ENCODE measurements around the gene CAPN8. TPM values are rescaled to one million over a fixed set of nuclear protein-coding genes. Genes with fewer than 3 reads are reported as not detected.

CAPN8 gene
- total RNA-seq, 1 donor from 2014 or later = 83.5 TPM

DNA sequence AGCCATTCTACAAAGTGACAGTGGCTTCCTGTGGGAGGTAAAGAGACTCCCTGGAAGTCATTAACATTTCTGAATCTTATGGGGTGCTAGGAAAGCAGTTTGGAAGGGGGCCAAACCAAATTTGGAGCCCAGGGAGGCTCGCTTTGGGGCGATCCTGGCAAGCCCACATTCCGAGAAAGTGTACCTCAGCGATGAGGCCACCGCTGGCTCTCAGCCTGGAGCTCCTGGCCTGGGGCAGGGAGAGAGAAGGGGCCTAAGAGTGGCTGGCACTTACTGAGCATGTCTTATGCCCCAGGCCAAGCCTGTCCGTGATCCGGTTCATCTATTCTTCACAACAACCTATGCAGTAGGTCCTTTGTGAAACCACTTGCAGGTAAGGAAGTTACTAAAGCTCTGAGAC lies 173.5 kb downstream of the CAPN8 start:
- no peak overlapping the region for H3K27ac ChIP-seq
- DNase-seq (peak; percentile 76), ATAC-seq (peak; percentile 70)
- peaks cover 3% of the 10 kb centered on the region for H3K4me1 ChIP-seq
- no peaks in the 10 kb centered on the region for H3K27me3 ChIP-seq
- H3K36me3 ChIP-seq = no peaks in the 10 kb centered on the region
- no peak overlapping the region for H3K4me3 ChIP-seq
- TF ChIP-seq, protein P1, sequence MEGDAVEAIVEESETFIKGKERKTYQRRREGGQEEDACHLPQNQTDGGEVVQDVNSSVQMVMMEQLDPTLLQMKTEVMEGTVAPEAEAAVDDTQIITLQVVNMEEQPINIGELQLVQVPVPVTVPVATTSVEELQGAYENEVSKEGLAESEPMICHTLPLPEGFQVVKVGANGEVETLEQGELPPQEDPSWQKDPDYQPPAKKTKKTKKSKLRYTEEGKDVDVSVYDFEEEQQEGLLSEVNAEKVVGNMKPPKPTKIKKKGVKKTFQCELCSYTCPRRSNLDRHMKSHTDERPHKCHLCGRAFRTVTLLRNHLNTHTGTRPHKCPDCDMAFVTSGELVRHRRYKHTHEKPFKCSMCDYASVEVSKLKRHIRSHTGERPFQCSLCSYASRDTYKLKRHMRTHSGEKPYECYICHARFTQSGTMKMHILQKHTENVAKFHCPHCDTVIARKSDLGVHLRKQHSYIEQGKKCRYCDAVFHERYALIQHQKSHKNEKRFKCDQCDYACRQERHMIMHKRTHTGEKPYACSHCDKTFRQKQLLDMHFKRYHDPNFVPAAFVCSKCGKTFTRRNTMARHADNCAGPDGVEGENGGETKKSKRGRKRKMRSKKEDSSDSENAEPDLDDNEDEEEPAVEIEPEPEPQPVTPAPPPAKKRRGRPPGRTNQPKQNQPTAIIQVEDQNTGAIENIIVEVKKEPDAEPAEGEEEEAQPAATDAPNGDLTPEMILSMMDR (IDR thresholded peaks at IDR 0.05) = no peak
- intact Hi-C loops (cut with DNase I) = no loop called here
- H3K9me3 ChIP-seq = no peaks in the 10 kb centered on the region

Other genes starting within 250 kb of the CAPN8 start
- 306 TPM for gene CAPN2, start 46.8 kb upstream of the CAPN8 start, total RNA-seq
- 64.4 TPM for gene TP53BP2, start 180.2 kb upstream of the CAPN8 start, total RNA-seq

Data from upper lobe of right lung (tissue), 1 donor.